ENCODE data around the gene GIPC1. TPM values are rescaled to one million over a fixed set of nuclear protein-coding genes. Genes with fewer than 3 reads are reported as not detected.

The GIPC1 gene
- total and polyA plus RNA-seq, 9 of the 15 experiments (the other 6 are each of a cell fraction or from before 2014, with no cell fraction given): 0.49 to 54.7 (median 24.8) TPM

DNA sequence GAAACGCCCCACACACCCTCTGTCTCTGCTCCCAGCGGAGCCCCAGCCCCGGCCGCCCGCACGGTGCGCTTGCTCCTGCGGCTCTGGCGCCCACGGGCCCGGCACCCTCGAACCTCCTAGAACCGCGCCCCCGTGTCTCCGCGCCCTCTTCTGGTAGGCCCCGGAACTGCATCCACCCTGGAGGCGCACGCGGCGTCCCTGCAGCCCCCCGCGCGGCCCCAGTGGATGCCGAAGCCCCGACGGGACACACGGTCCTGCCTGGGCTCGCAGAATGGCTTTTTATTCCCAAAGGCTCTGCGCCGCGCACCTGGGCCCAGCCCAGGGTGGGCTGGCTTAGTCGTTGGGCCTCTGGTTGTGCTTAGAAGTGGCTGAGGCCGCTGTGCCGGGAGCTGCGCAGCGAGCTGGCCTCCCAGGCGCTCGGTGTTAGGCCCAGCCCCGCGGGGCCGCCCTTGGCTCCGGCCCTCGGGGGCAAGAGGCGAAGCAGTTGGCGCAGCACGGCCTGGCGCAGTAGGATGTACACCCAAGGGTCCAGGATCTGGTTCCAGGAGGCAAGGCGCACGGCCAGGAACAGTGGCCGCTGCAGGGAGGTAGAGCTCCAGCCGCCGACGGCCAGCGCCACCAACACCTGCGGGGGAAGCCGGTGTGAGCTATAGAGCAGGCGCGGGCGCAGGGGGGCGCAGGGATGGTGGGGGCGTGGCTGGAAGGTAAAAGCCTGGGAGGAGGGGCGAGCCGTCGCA lies 23.6 kb downstream of the GIPC1 start (continued):
- TF ChIP-seq, protein P1, sequence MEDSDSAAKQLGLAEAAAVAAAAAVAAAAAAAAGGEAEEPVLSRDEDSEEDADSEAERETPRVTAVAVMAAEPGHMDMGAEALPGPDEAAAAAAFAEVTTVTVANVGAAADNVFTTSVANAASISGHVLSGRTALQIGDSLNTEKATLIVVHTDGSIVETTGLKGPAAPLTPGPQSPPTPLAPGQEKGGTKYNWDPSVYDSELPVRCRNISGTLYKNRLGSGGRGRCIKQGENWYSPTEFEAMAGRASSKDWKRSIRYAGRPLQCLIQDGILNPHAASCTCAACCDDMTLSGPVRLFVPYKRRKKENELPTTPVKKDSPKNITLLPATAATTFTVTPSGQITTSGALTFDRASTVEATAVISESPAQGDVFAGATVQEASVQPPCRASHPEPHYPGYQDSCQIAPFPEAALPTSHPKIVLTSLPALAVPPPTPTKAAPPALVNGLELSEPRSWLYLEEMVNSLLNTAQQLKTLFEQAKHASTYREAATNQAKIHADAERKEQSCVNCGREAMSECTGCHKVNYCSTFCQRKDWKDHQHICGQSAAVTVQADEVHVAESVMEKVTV (CRISPR knock-in tag; IDR thresholded peaks at IDR 0.05): 0 out of 2 replicates have a peak, but pooled peaks have one; percentile 12
- TF ChIP-seq E2F4 (CRISPR knock-in tag; IDR thresholded peaks at IDR 0.05; ENCODE audit: low read depth): no peak
- no peak for TF ChIP-seq NFATC3 (IDR thresholded peaks at IDR 0.05)
- TF ChIP-seq GATA2 (CRISPR knock-in tag; IDR thresholded peaks at IDR 0.05): no peak
- TF ChIP-seq ATF6 (CRISPR knock-in tag; IDR thresholded peaks at IDR 0.05): no peak
- TF ChIP-seq MCM2 (IDR thresholded peaks at IDR 0.05; ENCODE audit: low read depth): no peak
- TF ChIP-seq ZKSCAN3 (CRISPR knock-in tag; IDR thresholded peaks at IDR 0.05): no peak
- TF ChIP-seq ZNF384 (IDR thresholded peaks at IDR 0.05; ENCODE audit: low read depth, low read length): no peak
- TF ChIP-seq ZNF143 (CRISPR knock-in tag; IDR thresholded peaks at IDR 0.05): no peak
- TF ChIP-seq, protein P2, sequence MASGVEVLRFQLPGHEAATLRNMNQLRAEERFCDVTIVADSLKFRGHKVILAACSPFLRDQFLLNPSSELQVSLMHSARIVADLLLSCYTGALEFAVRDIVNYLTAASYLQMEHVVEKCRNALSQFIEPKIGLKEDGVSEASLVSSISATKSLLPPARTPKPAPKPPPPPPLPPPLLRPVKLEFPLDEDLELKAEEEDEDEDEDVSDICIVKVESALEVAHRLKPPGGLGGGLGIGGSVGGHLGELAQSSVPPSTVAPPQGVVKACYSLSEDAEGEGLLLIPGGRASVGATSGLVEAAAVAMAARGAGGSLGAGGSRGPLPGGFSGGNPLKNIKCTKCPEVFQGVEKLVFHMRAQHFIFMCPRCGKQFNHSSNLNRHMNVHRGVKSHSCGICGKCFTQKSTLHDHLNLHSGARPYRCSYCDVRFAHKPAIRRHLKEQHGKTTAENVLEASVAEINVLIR (CRISPR knock-in tag; IDR thresholded peaks at IDR 0.05): no peak
- TF ChIP-seq THRB (CRISPR knock-in tag; conservative IDR thresholded peaks at IDR 0.05): no peak
- TF ChIP-seq L3MBTL2 (IDR thresholded peaks at IDR 0.05): peak; percentile 88
- TF ChIP-seq MITF (IDR thresholded peaks at IDR 0.05): 0 out of 2 replicates have a peak, but pooled peaks have one; percentile 27
- no peak for TF ChIP-seq ZNF740 (CRISPR knock-in tag; IDR thresholded peaks at IDR 0.05)
- no peak for TF ChIP-seq ZNF740 (tag; IDR thresholded peaks at IDR 0.05)
- TF ChIP-seq CTBP1 (IDR thresholded peaks at IDR 0.05; ENCODE audit: borderline replicate concordance): peak; percentile 71
- TF ChIP-seq CXXC5 (CRISPR knock-in tag; IDR thresholded peaks at IDR 0.05): peak; percentile 73
- TF ChIP-seq ZNF133 (CRISPR knock-in tag; IDR thresholded peaks at IDR 0.05): no peak
- no peak for TF ChIP-seq BCL6 (CRISPR knock-in tag; IDR thresholded peaks at IDR 0.05)

Data from K562 (cell line).